Keratinocyte (primary cell): ENCODE results near the gene PLXNA2. TPM values are rescaled to one million over a fixed set of nuclear protein-coding genes. Genes with fewer than 3 reads are reported as not detected.

Experiments used
- DNase-seq: peaks from one replicate; pipeline ENCODE4 v3.0.0-alpha.2; 2011; ENCODE audit warnings: low read depth, missing footprints, low spot score
- FAIRE-seq: peaks from 2 replicates; lab custom pipeline; 2011; peaks lifted over from hg19 to GRCh38; lab: Jason Lieb, UNC
- H2AFZ ChIP-seq: 2 replicates; pipeline ENCODE4 v1.6.0; 2012; ENCODE audit warnings: low read length, control low read depth, inconsistent platforms; ENCODE audit not compliant: control insufficient read depth
- H3K27ac ChIP-seq: 2 replicates; pipeline ENCODE4 v1.5.1; 2011; ENCODE audit warnings: low read length; ENCODE audit not compliant: control insufficient read depth, insufficient read depth
- H3K27me3 ChIP-seq: 3 replicates; pipeline ENCODE4 v1.6.0; 2011; ENCODE audit warnings: low read length; ENCODE audit not compliant: control insufficient read depth, insufficient read depth; ENCODE audit errors: extremely low read depth
- H3K36me3 ChIP-seq, 2 experiments: 2 replicates in 1 of 2; 3 replicates in 1 of 2; pipeline ENCODE4 v1.5.1; 2011; ENCODE audit warnings: low read length in 2 of 2, mild to moderate bottlenecking in 1 of 2; ENCODE audit not compliant: control insufficient read depth in 2 of 2, insufficient read depth in 2 of 2; ENCODE audit errors: extremely low read depth in 1 of 2
- H3K4me1 ChIP-seq: 3 replicates; pipeline ENCODE4 v1.5.1; 2011; ENCODE audit warnings: low read length; ENCODE audit not compliant: control insufficient read depth, insufficient read depth; ENCODE audit errors: extremely low read depth
- H3K4me2 ChIP-seq: 3 replicates; pipeline ENCODE4 v1.6.0; 2011; ENCODE audit warnings: low read depth, low read length; ENCODE audit not compliant: control insufficient read depth, insufficient read depth; ENCODE audit errors: extremely low read depth
- H3K4me3 ChIP-seq, 3 experiments: fragments of 200-600 bp in 1 of 3; sonication (generic) in 1 of 3; 2 replicates in 2 of 3; 3 replicates in 1 of 3; pipeline ENCODE4 v1.5.1; 2011 to 2016; ENCODE audit warnings: low read length in 3 of 3, mild to moderate bottlenecking in 3 of 3, control low read depth in 2 of 3, inconsistent platforms in 1 of 3, low read depth in 1 of 3, mixed read lengths in 1 of 3, mixed run types in 1 of 3, moderate library complexity in 1 of 3; ENCODE audit not compliant: control insufficient read depth in 2 of 3, insufficient read depth in 2 of 3; ENCODE audit errors: extremely low read depth in 1 of 3
- H3K79me2 ChIP-seq: 2 replicates; pipeline ENCODE4 v1.6.0; 2012; ENCODE audit warnings: low read length; ENCODE audit not compliant: control insufficient read depth, insufficient read depth
- H3K9ac ChIP-seq: 3 replicates; pipeline ENCODE4 v1.6.0; 2011; ENCODE audit warnings: low read length; ENCODE audit not compliant: control insufficient read depth, insufficient read depth; ENCODE audit errors: extremely low read depth
- H3K9me1 ChIP-seq: 3 replicates; pipeline ENCODE4 v1.6.0; 2011; ENCODE audit warnings: low read length; ENCODE audit not compliant: control insufficient read depth, insufficient read depth; ENCODE audit errors: extremely low read depth
- H3K9me3 ChIP-seq: 2 replicates; pipeline ENCODE4 v1.5.1; 2012; ENCODE audit warnings: low read depth, low read length; ENCODE audit not compliant: control insufficient read depth
- H4K20me1 ChIP-seq: 3 replicates; pipeline ENCODE4 v1.6.0; 2011; ENCODE audit warnings: low read length; ENCODE audit not compliant: control insufficient read depth, insufficient read depth; ENCODE audit errors: extremely low read depth
- EZH2 ChIP-seq: IDR thresholded peaks from one replicate; pipeline ENCODE4 v1.6.1; 2012; ENCODE audit warnings: inconsistent platforms, mild to moderate bottlenecking, low read length, moderate library complexity
- dilution Hi-C: fragments of 300-500 bp; cut with MboI; formaldehyde crosslinking; loops from one replicate; pipeline ENCODE4 v1.7.0; 2020; ENCODE audit warnings: low sequenced_read_pairs; ENCODE audit not compliant: extremely low pct_ligation_motif_present
- polyA plus RNA-seq, 5 experiments: library from polyadenylated mRNA; depleted of rRNA in 3 of 5; stranded (reverse) in 3 of 5; stranded (forward) in 1 of 5; unstranded in 1 of 5; fragments of >200 nt; gene quantifications; 1 replicate in 1 of 5; 2 replicates in 3 of 5; 3 replicates in 1 of 5; pipeline versions ENCODE4 v1.2.1 to v1.2.3, GENCODE V29; 2011 to 2012; ENCODE audit warnings: missing spikeins in 2 of 5, low read depth in 1 of 5, low replicate concordance in 1 of 5
- TF ChIP-seq, protein P1 (sequence below), 3 experiments: IDR thresholded peaks in 1 of 3; conservative IDR thresholded peaks in 1 of 3; optimal IDR thresholded peaks in 1 of 3; 2 replicates in 2 of 3; 3 replicates in 1 of 3; pipeline versions ENCODE3 to v1.5.1; 2011; ENCODE audit warnings: low read length in 3 of 3, mild to moderate bottlenecking in 3 of 3, moderate library complexity in 2 of 3, control low read depth in 1 of 3, inconsistent platforms in 1 of 3; ENCODE audit not compliant: insufficient read depth in 2 of 3; ENCODE audit errors: extremely low read depth in 1 of 3

Gene PLXNA2
- polyA plus RNA-seq, 1 donor (not counting 4 experiments of a cell fraction or from before 2014, with no cell fraction given): 6.7 TPM

DNA sequence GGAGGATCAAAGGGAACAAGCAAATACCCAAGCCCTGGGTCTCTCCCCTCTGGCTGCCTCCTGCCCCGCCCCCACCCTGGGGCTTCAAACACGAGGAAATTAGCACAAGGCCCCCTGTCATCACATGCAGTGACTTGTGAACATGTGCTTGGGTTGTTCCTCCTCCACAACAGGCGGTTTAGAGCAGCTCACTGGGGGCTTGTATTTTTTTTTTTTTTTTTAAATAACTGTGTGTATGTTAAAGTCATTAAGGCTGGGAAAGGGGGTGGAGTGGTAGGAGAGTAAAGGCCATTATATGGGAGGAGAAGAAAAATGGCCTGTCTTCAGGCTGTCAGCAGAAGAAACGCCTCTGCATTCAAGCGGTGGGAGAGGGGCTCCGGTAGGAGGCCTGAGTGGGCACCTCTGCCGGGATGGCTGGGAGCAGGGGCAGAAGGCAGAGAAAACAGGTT is 64.2 kb downstream of the PLXNA2 start:
- no peak overlapping the region for H3K27ac ChIP-seq
- peaks cover 35% of the 10 kb centered on the region for H3K4me1 ChIP-seq
- no peaks in the 10 kb centered on the region for H3K79me2 ChIP-seq
- no peaks in the 10 kb centered on the region for H4K20me1 ChIP-seq
- H3K36me3 ChIP-seq: peaks cover 0 to 14% of the 10 kb centered on the region in 2 experiments
- no peak overlapping the region for H2AFZ ChIP-seq
- no peak overlapping the region for H3K4me2 ChIP-seq
- DNase-seq (no peak), FAIRE-seq (no peak)
- H3K9ac ChIP-seq: no peak overlapping the region
- H3K9me3 ChIP-seq: no peaks in the 10 kb centered on the region
- dilution Hi-C loops: no loop called here
- H3K9me1 ChIP-seq: peaks cover 2% of the 10 kb centered on the region
- H3K27me3 ChIP-seq: no peaks in the 10 kb centered on the region
- TF ChIP-seq, protein P1, sequence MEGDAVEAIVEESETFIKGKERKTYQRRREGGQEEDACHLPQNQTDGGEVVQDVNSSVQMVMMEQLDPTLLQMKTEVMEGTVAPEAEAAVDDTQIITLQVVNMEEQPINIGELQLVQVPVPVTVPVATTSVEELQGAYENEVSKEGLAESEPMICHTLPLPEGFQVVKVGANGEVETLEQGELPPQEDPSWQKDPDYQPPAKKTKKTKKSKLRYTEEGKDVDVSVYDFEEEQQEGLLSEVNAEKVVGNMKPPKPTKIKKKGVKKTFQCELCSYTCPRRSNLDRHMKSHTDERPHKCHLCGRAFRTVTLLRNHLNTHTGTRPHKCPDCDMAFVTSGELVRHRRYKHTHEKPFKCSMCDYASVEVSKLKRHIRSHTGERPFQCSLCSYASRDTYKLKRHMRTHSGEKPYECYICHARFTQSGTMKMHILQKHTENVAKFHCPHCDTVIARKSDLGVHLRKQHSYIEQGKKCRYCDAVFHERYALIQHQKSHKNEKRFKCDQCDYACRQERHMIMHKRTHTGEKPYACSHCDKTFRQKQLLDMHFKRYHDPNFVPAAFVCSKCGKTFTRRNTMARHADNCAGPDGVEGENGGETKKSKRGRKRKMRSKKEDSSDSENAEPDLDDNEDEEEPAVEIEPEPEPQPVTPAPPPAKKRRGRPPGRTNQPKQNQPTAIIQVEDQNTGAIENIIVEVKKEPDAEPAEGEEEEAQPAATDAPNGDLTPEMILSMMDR (optimal IDR thresholded peaks at IDR 0.05 in 1 of 3, IDR thresholded peaks at IDR 0.05 in 1 of 3, conservative IDR thresholded peaks at IDR 0.05 in 1 of 3; ENCODE audit: extremely low read depth in 1 of 3, insufficient read depth in 2 of 3, low read length in 3 of 3): no peak
- TF ChIP-seq EZH2: no peak
- no peak overlapping the region for H3K4me3 ChIP-seq

GRCh38 chr1:208179263-208179816 is 64.8 kb downstream of the PLXNA2 start:
- Histone ChIP-seq H3K4me2 (no peak overlapping the region), H3K4me3 (no peak overlapping the region), H3K9me3 (no peaks in the 10 kb centered on the region), H3K4me1 (peaks cover 29% of the 10 kb centered on the region), H3K27ac (no peak overlapping the region), H4K20me1 (no peaks in the 10 kb centered on the region), H3K9me1 (peaks cover 2% of the 10 kb centered on the region), H3K36me3 (peaks cover 0 to 14% of the 10 kb centered on the region in 2 experiments), H3K27me3 (no peaks in the 10 kb centered on the region), H2AFZ (no peak overlapping the region), H3K9ac (no peak overlapping the region), H3K79me2 (no peaks in the 10 kb centered on the region)
- no peak for TF ChIP-seq EZH2
- TF ChIP-seq, protein P1 (optimal IDR thresholded peaks at IDR 0.05 in 1 of 3, IDR thresholded peaks at IDR 0.05 in 1 of 3, conservative IDR thresholded peaks at IDR 0.05 in 1 of 3; ENCODE audit: extremely low read depth in 1 of 3, insufficient read depth in 2 of 3, low read length in 3 of 3): no peak
- dilution Hi-C loops: no loop called here
- DNase-seq: no peak
- FAIRE-seq: no peak
